Measurements from ENCODE around the gene INPP5D. TPM values are rescaled to one million over a fixed set of nuclear protein-coding genes. Genes with fewer than 3 reads are reported as not detected.

The INPP5D gene
- total RNA-seq, 1 experiment from 2014 or later, result 12.7 TPM

- Histone ChIP-seq H2BK5ac (ENCODE audit: insufficient read length, low read length) (no peak overlapping the region), H2BK120ac (ENCODE audit: low read depth, low read length, poor library complexity, severe bottlenecking) (no peak overlapping the region), H3K79me2 (ENCODE audit: insufficient read depth, low read length) (no peaks in the 10 kb centered on the region), H4K20me1 (ENCODE audit: control insufficient read depth, insufficient read depth, insufficient read length) (no peaks in the 10 kb centered on the region), H3K18ac (ENCODE audit: insufficient read length, low read depth, low read length) (no peak overlapping the region), H3K9ac (ENCODE audit: extremely low read depth, insufficient read length, low read length) (no peak overlapping the region), H3T11ph (ENCODE audit: low read length) (no peak overlapping the region), H2BK15ac (ENCODE audit: low read depth, low read length) (no peak overlapping the region), H2AFZ (ENCODE audit: low read length) (no peak overlapping the region), H3K27me3 (ENCODE audit: insufficient read depth, low read length) (no peaks in the 10 kb centered on the region), H3K4me1 (ENCODE audit: insufficient read depth, low read length) (no peaks in the 10 kb centered on the region), H3K14ac (ENCODE audit: insufficient read depth, low read length) (no peak overlapping the region; the same call in 1 of the 2 replicates), H3K4me2 (ENCODE audit: insufficient read depth, insufficient read length, low read length) (no peak overlapping the region), H3K27ac (ENCODE audit: insufficient read length, low read depth, low read length) (no peak overlapping the region), H3K23ac (ENCODE audit: insufficient read length, low read depth, low read length) (no peak overlapping the region), H3K9me3 (ENCODE audit: control insufficient read depth, low read depth, low read length) (no peaks in the 10 kb centered on the region), H3K56ac (ENCODE audit: insufficient read length, low read depth, low read length) (no peak overlapping the region), H2AK5ac (ENCODE audit: insufficient read length, low read length) (no peak overlapping the region), H4K8ac (replicated peaks; ENCODE audit: insufficient read length, low read depth, low read length) (no peak overlapping the region), H4K91ac (ENCODE audit: insufficient read length, low read depth, low read length) (no peak overlapping the region), H3K23me2 (ENCODE audit: insufficient read length, low read depth, low read length, poor library complexity, severe bottlenecking) (no peaks in the 10 kb centered on the region), H2BK12ac (ENCODE audit: insufficient read length, low read depth, low read length) (no peak overlapping the region), H3K79me1 (ENCODE audit: insufficient read depth, low read depth, low read length, poor library complexity, severe bottlenecking) (no peaks in the 10 kb centered on the region), H2BK20ac (ENCODE audit: low read depth, low read length, poor library complexity, severe bottlenecking) (no peak overlapping the region), H3K4ac (ENCODE audit: low read depth, low read length) (no peak overlapping the region), H4K5ac (ENCODE audit: insufficient read length, low read depth, low read length) (no peak overlapping the region)
- Mint-ChIP-seq H3K4me1 (peaks cover 23 to 28% of the 10 kb centered on the region in 2 experiments), H3K36me3 (ENCODE audit: insufficient read depth in 1 of 3, low read depth in 3 of 3) (no peaks in the 10 kb centered on the region), H3K4me3 (no peak overlapping the region), H3K27me3 (ENCODE audit: low read depth) (peaks cover 23% of the 10 kb centered on the region), H3K27ac (no peak overlapping the region; a peak in 1 of 7 replicates), H3K9me3 (no peaks in the 10 kb centered on the region; a peak in 1 of 5 replicates)
- TF ChIP-seq CTCF (conservative IDR thresholded peaks at IDR 0.05), result no peak
- no CpG with 5 or more reads among the region's 6 CpGs for WGBS (ENCODE audit: extremely low coverage, insufficient read length, low lambda C conversion rate)
- DNase-seq, result no peak
These were observed 3.1 kb upstream of the INPP5D start for GRCh38 chr2:233056961-233057605.
